H1 (cell line): Measurements from ENCODE around the gene MATN4. TPM values are rescaled to one million over a fixed set of nuclear protein-coding genes. Genes with fewer than 3 reads are reported as not detected.

ENCODE experiments used
- CTCF ChIA-PET: fragments of 300-600 bp; sonication (Branson Sonifier 250); formaldehyde crosslinking; loops from one replicate; lab custom pipeline; 2021; ENCODE audit not compliant: partially characterized antibody; lab: Charles Lee
- POLR2A ChIA-PET: fragments of 300-600 bp; sonication (Branson Sonifier 250); formaldehyde crosslinking; loops from one replicate; lab custom pipeline; 2021; ENCODE audit warnings: inconsistent platforms; ENCODE audit not compliant: partially characterized antibody; lab: Charles Lee
- DNase-seq, 2 experiments: peaks; one replicate each; pipeline versions ENCODE4 v3.0.0 to v3.0.0-alpha.2; 2010 to 2022; ENCODE audit warnings: low spot score in 2 of 2, low read depth in 1 of 2, mixed read lengths in 1 of 2
- FAIRE-seq: peaks from 2 replicates; lab custom pipeline; 2011; peaks lifted over from hg19 to GRCh38; lab: Jason Lieb, UNC
- H2AFZ ChIP-seq: 2 replicates; pipeline ENCODE4 v1.8.1; 2012; ENCODE audit warnings: low read length, inconsistent platforms
- H2AK5ac ChIP-seq: 2 replicates; pipeline ENCODE4 v1.6.1; 2013; ENCODE audit warnings: low read depth, low read length
- H2BK120ac ChIP-seq: replicated peaks from 2 replicates; pipeline ENCODE3; 2013; ENCODE audit warnings: low read depth, low read length, inconsistent platforms
- H2BK12ac ChIP-seq: 2 replicates; pipeline ENCODE4 v1.6.1; 2013; ENCODE audit warnings: low read depth, low read length
- H2BK15ac ChIP-seq: 2 replicates; pipeline ENCODE4 v1.6.1; 2013; ENCODE audit warnings: low read length
- H2BK20ac ChIP-seq: 2 replicates; pipeline ENCODE4 v1.6.1; 2013; ENCODE audit warnings: low read length
- H2BK5ac ChIP-seq: 2 replicates; pipeline ENCODE4 v1.6.1; 2013; ENCODE audit warnings: low read depth, low read length
- H3K14ac ChIP-seq: 2 replicates; pipeline ENCODE4 v1.6.1; 2013; ENCODE audit warnings: inconsistent platforms; ENCODE audit not compliant: insufficient read length
- H3K18ac ChIP-seq: 2 replicates; pipeline ENCODE4 v1.6.1; 2013; ENCODE audit warnings: low read length; ENCODE audit errors: extremely low read depth
- H3K23ac ChIP-seq: 2 replicates; pipeline ENCODE4 v1.6.1; 2013; ENCODE audit warnings: inconsistent platforms; ENCODE audit not compliant: insufficient read length
- H3K23me2 ChIP-seq: 2 replicates; pipeline ENCODE4 v1.6.1; 2013; ENCODE audit warnings: low read depth, low read length
- H3K27ac ChIP-seq: 2 replicates; pipeline ENCODE4 v1.6.1; 2011; ENCODE audit warnings: low read depth, low read length, inconsistent platforms
- H3K27me3 ChIP-seq, 4 experiments: replicated peaks in 1 of 4; 1 replicate in 1 of 4; 2 replicates in 3 of 4; pipeline versions ENCODE4 v1.6.1 to v1.8.1; 2011 to 2013; ENCODE audit warnings: low read length in 3 of 4, mild to moderate bottlenecking in 3 of 4, inconsistent platforms in 2 of 4, mixed read lengths in 2 of 4, moderate library complexity in 1 of 4; ENCODE audit not compliant: control insufficient read depth in 3 of 4, insufficient read depth in 3 of 4; ENCODE audit errors: extremely low read depth in 1 of 4
- H3K36me3 ChIP-seq, 4 experiments: 2 replicates each; pipeline versions ENCODE4 v1.6.1 to v1.8.1; 2011 to 2013; ENCODE audit warnings: mild to moderate bottlenecking in 4 of 4, low read length in 3 of 4, moderate library complexity in 2 of 4, control low read depth in 1 of 4, inconsistent platforms in 1 of 4; ENCODE audit not compliant: insufficient read depth in 4 of 4, control insufficient read depth in 2 of 4
- H3K4ac ChIP-seq: replicated peaks from 2 replicates; pipeline ENCODE3; 2013; ENCODE audit warnings: low read length, low read depth, mixed read lengths, inconsistent platforms; ENCODE audit not compliant: insufficient read length
- H3K4me1 ChIP-seq, 4 experiments: replicated peaks in 1 of 4; 1 replicate in 1 of 4; 2 replicates in 3 of 4; pipeline versions ENCODE4 v1.6.1 to v1.8.1; 2011 to 2013; ENCODE audit warnings: low read length in 3 of 4, inconsistent platforms in 2 of 4, mixed read lengths in 1 of 4; ENCODE audit not compliant: insufficient read depth in 4 of 4, control insufficient read depth in 3 of 4
- H3K4me2 ChIP-seq, 2 experiments: 2 replicates each; pipeline versions ENCODE4 v1.6.1 to v1.8.1; 2011 to 2013; ENCODE audit warnings: low read depth in 2 of 2, low read length in 2 of 2, control low read depth in 1 of 2, inconsistent platforms in 1 of 2, mild to moderate bottlenecking in 1 of 2; ENCODE audit not compliant: insufficient read depth in 1 of 2
- H3K4me3 ChIP-seq, 4 experiments: fragments of 200-600, 300-600 bp in 1 of 4; sonication (generic), shearing (Covaris generic), sonication (Bioruptor Twin) in 1 of 4; 2 replicates each; pipeline versions ENCODE4 v1.5.1 to v1.8.1; 2011 to 2016; ENCODE audit warnings: low read length in 4 of 4, low read depth in 3 of 4, control low read depth in 2 of 4, inconsistent platforms in 2 of 4, mild to moderate bottlenecking in 2 of 4, mixed read lengths in 1 of 4, moderate library complexity in 1 of 4; ENCODE audit not compliant: insufficient read depth in 2 of 4; ENCODE audit errors: extremely low read depth in 1 of 4
- H3K56ac ChIP-seq: replicated peaks from 2 replicates; pipeline ENCODE3; 2013; ENCODE audit warnings: low read depth, mild to moderate bottlenecking, mixed read lengths, low read length, inconsistent platforms; ENCODE audit not compliant: insufficient read length
- H3K79me1 ChIP-seq: 2 replicates; pipeline ENCODE4 v1.6.1; 2013; ENCODE audit warnings: low read depth, low read length, control low read depth
- H3K79me2 ChIP-seq, 2 experiments: 2 replicates each; pipeline versions ENCODE4 v1.6.1 to v1.8.1; 2012 to 2013; ENCODE audit warnings: low read length in 2 of 2, mild to moderate bottlenecking in 2 of 2, inconsistent platforms in 1 of 2; ENCODE audit not compliant: insufficient read depth in 2 of 2, control insufficient read depth in 1 of 2
- H3K9ac ChIP-seq, 4 experiments: replicated peaks in 1 of 4; 1 replicate in 1 of 4; 2 replicates in 3 of 4; pipeline versions ENCODE4 v1.6.1 to v1.8.1; 2011 to 2013; ENCODE audit warnings: low read depth in 3 of 4, low read length in 3 of 4, control low read depth in 2 of 4, mild to moderate bottlenecking in 2 of 4, moderate library complexity in 2 of 4, inconsistent platforms in 1 of 4; ENCODE audit errors: extremely low read depth in 1 of 4
- H3K9me3 ChIP-seq, 2 experiments: 2 replicates each; pipeline versions ENCODE4 v1.6.1 to v1.8.1; 2012 to 2013; ENCODE audit warnings: mild to moderate bottlenecking in 2 of 2, moderate library complexity in 2 of 2, control low read depth in 1 of 2, inconsistent platforms in 1 of 2, low read depth in 1 of 2, low read length in 1 of 2, mixed read lengths in 1 of 2; ENCODE audit not compliant: insufficient read depth in 2 of 2
- H4K20me1 ChIP-seq, 2 experiments: replicated peaks in 1 of 2; 2 replicates each; pipeline versions ENCODE3 to v1.8.1; 2011 to 2013; ENCODE audit warnings: inconsistent platforms in 2 of 2, low read length in 2 of 2, mild to moderate bottlenecking in 1 of 2; ENCODE audit not compliant: insufficient read depth in 2 of 2, control insufficient read depth in 1 of 2
- H4K5ac ChIP-seq: 2 replicates; pipeline ENCODE4 v1.6.1; 2013; ENCODE audit warnings: low read length, low read depth, mixed read lengths, inconsistent platforms; ENCODE audit not compliant: insufficient read length
- H4K8ac ChIP-seq: 2 replicates; pipeline ENCODE4 v1.8.0; 2013; ENCODE audit warnings: mild to moderate bottlenecking, moderate library complexity, low read length, inconsistent platforms; ENCODE audit not compliant: insufficient read depth; ENCODE audit errors: extremely low read depth
- H4K91ac ChIP-seq: replicated peaks from 2 replicates; pipeline ENCODE3; 2013; ENCODE audit warnings: low read length, mixed read lengths, inconsistent platforms; ENCODE audit not compliant: insufficient read length
- CTCF ChIP-seq, 3 experiments: IDR thresholded peaks; 1 replicate in 2 of 3; 2 replicates in 1 of 3; pipeline versions ENCODE4 v1.5.1 to v1.6.1; 2011; ENCODE audit warnings: low read length in 3 of 3, mild to moderate bottlenecking in 3 of 3, inconsistent platforms in 2 of 3, low read depth in 1 of 3, moderate library complexity in 1 of 3; ENCODE audit not compliant: insufficient read depth in 1 of 3; ENCODE audit errors: control extremely low read depth in 1 of 3
- GTF2F1 ChIP-seq: IDR thresholded peaks from 2 replicates; pipeline ENCODE4 v1.6.1; 2012; ENCODE audit warnings: low read depth, low read length, improper control_type of control experiment, borderline replicate concordance
- SP2 ChIP-seq: IDR thresholded peaks from 2 replicates; pipeline ENCODE4 v1.6.1; 2012; ENCODE audit warnings: mild to moderate bottlenecking, low read length, inconsistent platforms
- WGBS, 2 experiments: shearing (Covaris generic) in 1 of 2; methylation state at CpG; one replicate each; pipeline versions ENCODE4 v1.1.6 to v1.1.7; 2013 to 2015; ENCODE audit warnings: low lambda C conversion rate in 2 of 2, mixed read lengths in 2 of 2, inconsistent platforms in 1 of 2, low coverage in 1 of 2, missing lambda C conversion rate in 1 of 2; ENCODE audit not compliant: insufficient replicate concordance in 2 of 2, insufficient coverage in 1 of 2, insufficient read length in 1 of 2; ENCODE audit errors: extremely low coverage in 1 of 2, missing lambda C conversion rate in 1 of 2; 5-methylcytosine and 5-hydroxymethylcytosine counted together
- polyA plus RNA-seq, 7 experiments: library from polyadenylated mRNA; depleted of rRNA in 3 of 7; stranded (reverse) in 5 of 7; unstranded in 2 of 7; fragments of >200 nt in 5 of 7; fragments of 200-250 nt in 2 of 7; gene quantifications; 1 replicate in 5 of 7; 2 replicates in 1 of 7; 4 replicates in 1 of 7; pipeline versions ENCODE4 v1.2.1 to v1.2.3, GENCODE V29; 2011 to 2013; ENCODE audit warnings: missing spikeins in 2 of 7, mixed read lengths in 2 of 7
- total RNA-seq: library from RNA; stranded (reverse); fragmentation: NEBNext Ultra II Directional; extraction: Animal tissue kit (Norgen Biotek cat#: 25700); gene quantifications from 2 replicates; pipeline ENCODE4 v1.2.1, GENCODE V29; 2021

MATN4 gene
- total and polyA plus RNA-seq, 2 of the 8 experiments (the other 6 are each of a cell fraction or from before 2014, with no cell fraction given): 2.1 to 4.4 TPM

GRCh38 chr20:45292343-45292742 lies 15.8 kb downstream of the MATN4 start:
- H3K4me3 ChIP-seq: no peak overlapping the region
- no peak for DNase-seq
- H3K4ac ChIP-seq: no peak overlapping the region
- no peak overlapping the region for H3K56ac ChIP-seq
- H2BK5ac ChIP-seq: no peak overlapping the region
- WGBS, 2 experiments: 96% methylated on average over 2 of the region's 2 CpGs; no CpG with 5 or more reads in 1 of the 2 experiments
- no peak overlapping the region for H2BK12ac ChIP-seq
- peaks cover 8 to 12% of the 10 kb centered on the region in 2 experiments for H3K9me3 ChIP-seq
- H2BK20ac ChIP-seq: no peak overlapping the region
- CTCF ChIA-PET: interaction anchor here (0.6 to 6.2 kb wide), 26 partner anchors 9 to 286 kb away, joined by 3 to 104 read pairs (median 9); partner anchors contain the start of genes MATN4, PIGT, RBPJL and SLPI
- H3K79me1 ChIP-seq: no peaks in the 10 kb centered on the region
- no peak overlapping the region for H3K27ac ChIP-seq
- POLR2A ChIA-PET: interaction anchor here (1.1 to 3.1 kb wide), 2 partner anchors 11 to 13 kb away, joined by 5 to 18 read pairs; no protein-coding TSS in a partner anchor
- no peak overlapping the region for H3K18ac ChIP-seq
- H2AK5ac ChIP-seq: no peak overlapping the region
- peaks cover 0 to 3% (median 0%) of the 10 kb centered on the region in 4 experiments; a peak in 3 of 7 replicates for H3K4me1 ChIP-seq
- no peak overlapping the region for H4K8ac ChIP-seq
- peaks cover 7% of the 10 kb centered on the region; the same call in 1 of the 2 replicates for H3K23me2 ChIP-seq
- H3K14ac ChIP-seq: no peak overlapping the region
- H4K5ac ChIP-seq: no peak overlapping the region
- no peak overlapping the region for H3K9ac ChIP-seq
- no peak overlapping the region for H3K23ac ChIP-seq
- FAIRE-seq: no peak
- H2BK120ac ChIP-seq: no peak overlapping the region
- H4K91ac ChIP-seq: no peak overlapping the region
- H2BK15ac ChIP-seq: no peak overlapping the region
- H4K20me1 ChIP-seq: no peaks in the 10 kb centered on the region
- TF ChIP-seq CTCF (IDR thresholded peaks at IDR 0.05; ENCODE audit: control extremely low read depth in 1 of 3, insufficient read depth in 1 of 3, low read depth in 1 of 3, low read length in 3 of 3) (no peak), GTF2F1 (no peak), SP2 (no peak)
- TF ChIP-seq, all 59 proteins: peak for 0
- Histone ChIP-seq H3K36me3 (0 out of 8 replicates have a peak, but pooled peaks cover 0 to 3% (median 0%) of the 10 kb centered on the region in 4 experiments), H3K4me2 (peak overlapping the region; percentile 65 to 71; a peak in 2 of 4 replicates), H3K27me3 (peaks cover 0 to 20% (median 11%) of the 10 kb centered on the region in 4 experiments; a peak in 6 of 7 replicates), H3K79me2 (no peaks in the 10 kb centered on the region), H2AFZ (0 out of 2 replicates have a peak overlapping the region, but pooled peaks have one; percentile 43)
